Muscle layer of duodenum (tissue), 2 donors: ENCODE measurements around the gene NDUFS5.
A peak's percentile ranks its signal among the peaks of the same experiment; 100 is the strongest.
"Not testable (repeated sequence)": the region's sequence is repeated elsewhere in the genome, so short reads cannot be mapped to it uniquely, and the experiment has no call there.

Source experiments
- H3K27ac ChIP-seq: one replicate; pipeline ENCODE4 v1.7.0; 2013; ENCODE audit warnings: mild to moderate bottlenecking, low read length
- H3K27me3 ChIP-seq: one replicate; pipeline ENCODE4 v1.7.0; 2013; ENCODE audit warnings: low read depth, mild to moderate bottlenecking, control low read depth, low read length
- H3K36me3 ChIP-seq, 2 donors: one replicate each; pipeline ENCODE4 v1.7.0; 2013; ENCODE audit warnings: low read length in 2 of 2, control low read depth in 1 of 2, mild to moderate bottlenecking in 1 of 2; ENCODE audit not compliant: insufficient read depth in 2 of 2, control insufficient read depth in 1 of 2
- H3K4me1 ChIP-seq, 2 donors: one replicate each; pipeline ENCODE4 v1.7.0; 2013; ENCODE audit warnings: low read length in 2 of 2, mild to moderate bottlenecking in 2 of 2, control low read depth in 1 of 2, moderate library complexity in 1 of 2; ENCODE audit not compliant: insufficient read depth in 2 of 2, control insufficient read depth in 1 of 2
- H3K4me3 ChIP-seq, 2 donors: one replicate each; pipeline ENCODE4 v1.7.0; 2013; ENCODE audit warnings: low read length in 2 of 2, low read depth in 1 of 2, mild to moderate bottlenecking in 1 of 2
- H3K9me3 ChIP-seq, 2 donors: one replicate each; pipeline ENCODE4 v1.7.0; 2013; ENCODE audit warnings: low read length in 2 of 2, control low read depth in 1 of 2, mild to moderate bottlenecking in 1 of 2; ENCODE audit not compliant: control insufficient read depth in 1 of 2
- donor health status: healthy.

The NDUFS5 gene

GRCh38 chr1:38997034-38997900, 28.9 kb upstream of the NDUFS5 start:
- H3K27me3 ChIP-seq: no peaks in the 10 kb centered on the region
- H3K36me3 ChIP-seq: peaks cover 17 to 42% of the 10 kb centered on the region in 2 donors
- no peak overlapping the region for H3K4me3 ChIP-seq
- peaks cover 7 to 28% of the 10 kb centered on the region in 2 donors for H3K4me1 ChIP-seq
- H3K9me3 ChIP-seq: no peaks in the 10 kb centered on the region
- peak overlapping the region; percentile 10 for H3K27ac ChIP-seq

- Histone ChIP-seq H3K4me1 (peaks cover 2 to 23% of the 10 kb centered on the region in 2 donors), H3K36me3 (peaks cover 20 to 46% of the 10 kb centered on the region in 2 donors)
These were observed 28.3 kb upstream of the NDUFS5 start for GRCh38 chr1:38997901-38998190.

GRCh38 chr1:39001516-39002421, 24.4 kb upstream of the NDUFS5 start:
- Histone ChIP-seq H3K4me3 (no peak overlapping the region), H3K36me3 (peaks cover 50 to 71% of the 10 kb centered on the region in 2 donors), H3K4me1 (peaks cover 0 to 12% of the 10 kb centered on the region in 2 donors), H3K27me3 (no peaks in the 10 kb centered on the region), H3K9me3 (no peaks in the 10 kb centered on the region), H3K27ac (no peak overlapping the region)

More at GRCh38 chr1:38997901-38998190, 28.3 kb upstream of the NDUFS5 start:
- Histone ChIP-seq H3K9me3 (no peaks in the 10 kb centered on the region), H3K27me3 (no peaks in the 10 kb centered on the region), H3K27ac (peak overlapping the region; percentile 10), H3K4me3 (no peak overlapping the region)

DNA sequence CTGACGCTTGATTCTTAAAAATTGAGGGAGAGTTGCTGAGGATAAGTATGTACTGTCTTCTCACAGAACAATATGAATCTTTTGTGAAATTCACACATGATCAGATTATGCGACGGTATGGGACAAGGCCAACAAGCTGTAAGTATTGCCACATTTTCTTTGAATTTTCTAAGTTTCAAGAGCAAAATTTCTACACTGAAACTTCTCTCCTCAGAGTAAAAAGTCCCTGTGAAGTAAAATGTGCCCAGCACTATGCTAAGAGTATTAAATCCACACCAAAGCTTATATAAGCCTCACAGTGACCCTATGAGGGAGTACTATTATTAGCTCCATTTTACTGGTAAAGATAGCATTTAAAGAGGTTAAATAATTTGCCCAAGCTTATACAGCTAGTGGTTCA, 22.9 kb upstream of the NDUFS5 start:
- Histone ChIP-seq H3K4me3 (no peak overlapping the region), H3K27ac (no peak overlapping the region), H3K36me3 (peaks cover 52 to 76% of the 10 kb centered on the region in 2 donors), H3K9me3 (no peaks in the 10 kb centered on the region), H3K27me3 (no peaks in the 10 kb centered on the region), H3K4me1 (no peaks in the 10 kb centered on the region)

- Histone ChIP-seq H3K36me3 (peaks cover 51 to 79% of the 10 kb centered on the region in 2 donors), H3K4me1 (no peaks in the 10 kb centered on the region), H3K4me3 (no peak overlapping the region), H3K27ac (no peak overlapping the region), H3K9me3 (no peaks in the 10 kb centered on the region), H3K27me3 (no peaks in the 10 kb centered on the region)
These were observed 22.4 kb upstream of the NDUFS5 start for GRCh38 chr1:39003794-39004193.

GRCh38 chr1:39006287-39006686, 19.9 kb upstream of the NDUFS5 start:
- Histone ChIP-seq H3K27me3 (no peaks in the 10 kb centered on the region), H3K27ac (no peak overlapping the region), H3K9me3 (no peaks in the 10 kb centered on the region), H3K36me3 (peaks cover 46 to 63% of the 10 kb centered on the region in 2 donors), H3K4me1 (no peaks in the 10 kb centered on the region), H3K4me3 (no peak overlapping the region)

DNA sequence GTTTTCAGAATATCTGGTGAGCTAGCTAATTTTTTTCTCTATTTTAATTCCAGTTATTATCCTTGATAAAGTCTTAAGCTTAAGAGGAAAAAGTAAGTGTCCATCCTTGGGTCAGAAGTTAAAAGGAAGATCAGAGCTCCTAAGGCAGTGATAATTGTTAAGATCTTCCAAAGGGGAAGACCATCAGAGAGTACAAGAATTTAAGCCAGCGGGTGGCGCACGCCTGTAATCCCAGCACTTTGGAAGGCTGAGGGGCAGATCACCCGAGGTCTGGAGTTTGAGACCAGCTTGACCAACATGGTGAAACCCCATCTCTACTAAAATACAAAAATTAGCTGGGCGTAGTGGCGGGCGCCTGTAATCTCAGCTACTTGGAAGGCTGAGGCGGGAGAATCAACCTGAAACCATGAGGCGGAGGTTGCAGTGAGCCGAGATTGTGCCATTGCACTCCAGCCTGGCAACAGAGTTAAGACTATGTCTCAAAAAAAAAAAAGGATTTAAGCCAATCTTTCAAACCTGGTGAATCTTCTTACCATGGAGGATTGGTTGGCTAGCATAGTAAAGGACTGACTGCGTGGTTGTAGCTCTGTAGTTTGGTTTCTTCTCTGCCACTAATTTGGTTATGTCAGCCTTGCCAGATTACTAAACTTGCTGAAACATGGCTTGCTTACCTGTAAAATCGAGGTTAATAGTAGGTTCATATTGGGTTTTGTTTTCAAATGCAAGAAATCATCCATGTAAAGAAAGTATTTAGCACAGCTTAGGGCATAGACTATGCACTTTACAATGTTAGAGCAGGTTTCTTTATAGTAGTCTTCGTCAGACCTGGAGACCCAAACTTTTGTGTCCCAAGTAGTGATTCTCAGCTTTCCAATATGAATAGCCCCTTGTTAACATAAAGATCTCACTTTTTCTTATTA, 19.2 kb upstream of the NDUFS5 start:
- no peaks in the 10 kb centered on the region for H3K27me3 ChIP-seq
- no peaks in the 10 kb centered on the region for H3K4me1 ChIP-seq
- H3K27ac ChIP-seq: no peak overlapping the region
- H3K9me3 ChIP-seq: no peaks in the 10 kb centered on the region
- H3K4me3 ChIP-seq: no peak overlapping the region
- peaks cover 42 to 59% of the 10 kb centered on the region in 2 donors for H3K36me3 ChIP-seq

DNA sequence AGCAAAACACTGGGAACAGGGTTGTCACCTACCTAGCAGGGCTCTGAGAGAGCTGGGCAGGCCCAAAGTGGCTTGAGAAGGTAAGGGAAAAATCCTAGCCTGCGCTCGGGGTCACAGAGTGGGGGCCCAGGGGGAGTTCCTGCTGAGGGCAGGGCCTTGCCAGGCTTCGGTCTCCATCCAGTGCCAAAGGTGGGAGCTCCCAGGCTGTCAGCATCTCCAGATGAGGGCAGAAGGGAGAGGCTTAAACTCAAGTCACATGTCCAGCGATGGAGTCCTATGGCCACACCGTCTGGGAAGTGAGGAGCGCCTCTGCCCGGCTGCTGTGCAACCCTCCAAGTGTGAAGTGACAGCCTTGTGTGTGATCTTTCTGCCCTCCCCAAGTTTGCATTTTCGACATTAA, 11.2 kb upstream of the NDUFS5 start:
- H3K4me3 ChIP-seq, H3K9me3 ChIP-seq, H3K36me3 ChIP-seq, H3K4me1 ChIP-seq, H3K27ac ChIP-seq, H3K27me3 ChIP-seq: not testable (repeated sequence)

GRCh38 chr1:39016604-39017171, 9.5 kb upstream of the NDUFS5 start:
- Histone ChIP-seq H3K27ac (no peak overlapping the region), H3K36me3 (peaks cover 3 to 9% of the 10 kb centered on the region in 2 donors), H3K27me3 (no peaks in the 10 kb centered on the region), H3K4me1 (no peaks in the 10 kb centered on the region), H3K4me3 (no peak overlapping the region), H3K9me3 (no peaks in the 10 kb centered on the region)

DNA sequence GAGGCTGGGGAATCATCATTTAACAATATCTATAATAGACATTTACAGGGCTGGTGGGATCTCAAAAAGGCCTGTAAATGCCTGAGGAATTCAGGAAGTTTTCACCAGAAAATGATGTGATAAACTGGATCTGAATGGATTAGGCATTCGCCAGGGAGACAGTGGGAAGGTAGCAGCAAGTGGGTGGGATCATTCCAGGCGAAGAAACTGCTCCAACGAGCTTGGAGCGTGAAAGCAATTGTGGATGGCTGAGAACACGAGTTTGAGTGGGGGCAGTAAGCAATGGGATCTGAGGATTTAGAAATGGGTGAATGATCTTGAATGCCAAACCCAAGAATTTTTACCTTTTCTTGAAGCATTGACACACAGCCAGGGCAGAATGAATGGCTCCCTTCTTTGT, 8.9 kb upstream of the NDUFS5 start:
- H3K27me3 ChIP-seq: no peaks in the 10 kb centered on the region
- H3K9me3 ChIP-seq: no peaks in the 10 kb centered on the region
- peaks cover 0 to 5% of the 10 kb centered on the region in 2 donors for H3K36me3 ChIP-seq
- no peaks in the 10 kb centered on the region for H3K4me1 ChIP-seq
- H3K4me3 ChIP-seq: no peak overlapping the region
- H3K27ac ChIP-seq: no peak overlapping the region
